SK-N-SH treated with all-trans-retinoic acid at 6 μM for 48 hours (cell line): ENCODE results near the gene ARID1B.

Source experiments
- ARNTL ChIP-seq: fragments of 450-650 bp; formaldehyde crosslinking; IDR thresholded peaks from 2 replicates; pipeline ENCODE4 v1.5.0; 2020; ENCODE audit warnings: low read depth, mild to moderate bottlenecking, moderate library complexity, borderline replicate concordance
- OSR1 ChIP-seq: fragments of 250-450 bp; sonication (Bioruptor Pico); IDR thresholded peaks from 2 replicates; pipeline ENCODE4 v1.8.0; 2022; ENCODE audit warnings: moderate library complexity, mild to moderate bottlenecking, inconsistent platforms
- TCF4 ChIP-seq: fragments of 250-450 bp; sonication (Bioruptor Pico); IDR thresholded peaks from 2 replicates; pipeline ENCODE4 v1.8.0; 2021; ENCODE audit warnings: mild to moderate bottlenecking, moderate library complexity, borderline replicate concordance
- ZFP30 ChIP-seq: fragments of 450-650 bp; formaldehyde crosslinking; IDR thresholded peaks from 2 replicates; pipeline ENCODE4 v1.5.0; 2022; ENCODE audit warnings: mild to moderate bottlenecking, moderate library complexity
- TF ChIP-seq, protein P1 (sequence below): fragments of 250-450 bp; sonication (Bioruptor Pico); IDR thresholded peaks from 2 replicates; pipeline ENCODE4 v1.8.0; 2020; ENCODE audit warnings: mild to moderate bottlenecking, moderate library complexity, borderline replicate concordance

- no peak for TF ChIP-seq TCF4 (CRISPR knock-in tag)
- TF ChIP-seq, protein P1, sequence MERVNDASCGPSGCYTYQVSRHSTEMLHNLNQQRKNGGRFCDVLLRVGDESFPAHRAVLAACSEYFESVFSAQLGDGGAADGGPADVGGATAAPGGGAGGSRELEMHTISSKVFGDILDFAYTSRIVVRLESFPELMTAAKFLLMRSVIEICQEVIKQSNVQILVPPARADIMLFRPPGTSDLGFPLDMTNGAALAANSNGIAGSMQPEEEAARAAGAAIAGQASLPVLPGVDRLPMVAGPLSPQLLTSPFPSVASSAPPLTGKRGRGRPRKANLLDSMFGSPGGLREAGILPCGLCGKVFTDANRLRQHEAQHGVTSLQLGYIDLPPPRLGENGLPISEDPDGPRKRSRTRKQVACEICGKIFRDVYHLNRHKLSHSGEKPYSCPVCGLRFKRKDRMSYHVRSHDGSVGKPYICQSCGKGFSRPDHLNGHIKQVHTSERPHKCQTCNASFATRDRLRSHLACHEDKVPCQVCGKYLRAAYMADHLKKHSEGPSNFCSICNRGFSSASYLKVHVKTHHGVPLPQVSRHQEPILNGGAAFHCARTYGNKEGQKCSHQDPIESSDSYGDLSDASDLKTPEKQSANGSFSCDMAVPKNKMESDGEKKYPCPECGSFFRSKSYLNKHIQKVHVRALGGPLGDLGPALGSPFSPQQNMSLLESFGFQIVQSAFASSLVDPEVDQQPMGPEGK (CRISPR knock-in tag) = no peak
- TF ChIP-seq ZFP30 (CRISPR knock-in tag) = no peak
- no peak for TF ChIP-seq ARNTL (CRISPR knock-in tag)
- no peak for TF ChIP-seq OSR1 (CRISPR knock-in tag)
Observed at GRCh38 chr6:157058574-157058973, 281.4 kb downstream of the ARID1B start.
